Measurements from ENCODE around the gene KRTAP10-7.
"Not testable (repeated sequence)": the region's sequence is repeated elsewhere in the genome, so short reads cannot be mapped to it uniquely, and the experiment has no call there.

The KRTAP10-7 gene

GRCh38 chr21:44590897-44591800, 9.2 kb upstream of the KRTAP10-7 start:
- not testable (repeated sequence) for DNase-seq

GRCh38 chr21:44591801-44592130, 8.6 kb upstream of the KRTAP10-7 start:
- DNase-seq: not testable (repeated sequence)

- DNase-seq: no peak
These were observed 7.7 kb upstream of the KRTAP10-7 start, which contains the start of gene KRTAP10-6 for GRCh38 chr21:44592446-44593311. Gene KRTAP10-6, minus strand, starts transcription at chr21:44592505. Its CDS starts 21 bp downstream, at chr21:44592484.

- DNase-seq: no peak
These were observed 6.6 kb upstream of the KRTAP10-7 start for GRCh38 chr21:44593598-44594405.

GRCh38 chr21:44594406-44594916, 5.9 kb upstream of the KRTAP10-7 start:
- no peak for DNase-seq

GRCh38 chr21:44595524-44595923, 4.9 kb upstream of the KRTAP10-7 start:
- DNase-seq: no peak

- DNase-seq: no peak
These were observed 4.2 kb upstream of the KRTAP10-7 start for GRCh38 chr21:44596068-44596725.

- no peak for DNase-seq
These were observed 2.3 kb upstream of the KRTAP10-7 start for GRCh38 chr21:44598061-44598460.

- DNase-seq: no peak
These were observed 950 bp upstream of the KRTAP10-7 start for GRCh38 chr21:44599264-44600029.

- not testable (repeated sequence) for DNase-seq
These were observed 694 bp downstream of the KRTAP10-7 start for GRCh38 chr21:44601091-44601490.

GRCh38 chr21:44601596-44602462, 1.4 kb downstream of the KRTAP10-7 start:
- no peak for DNase-seq

GRCh38 chr21:44602463-44602850, 2.1 kb downstream of the KRTAP10-7 start:
- no peak for DNase-seq

- no peak for DNase-seq
These were observed 2.9 kb downstream of the KRTAP10-7 start for GRCh38 chr21:44603109-44603875.

GRCh38 chr21:44603911-44604310, 3.5 kb downstream of the KRTAP10-7 start:
- DNase-seq: no peak

- DNase-seq: no peak
These were observed 6.1 kb downstream of the KRTAP10-7 start for GRCh38 chr21:44606495-44606894.

GRCh38 chr21:44609193-44609592, 8.8 kb downstream of the KRTAP10-7 start:
- no peak for DNase-seq

- DNase-seq: not testable (repeated sequence)
These were observed 9.9 kb downstream of the KRTAP10-7 start for GRCh38 chr21:44610157-44610843.

GRCh38 chr21:44611551-44611950, 11.2 kb downstream of the KRTAP10-7 start:
- DNase-seq: no peak

GRCh38 chr21:44612029-44612486, 11.7 kb downstream of the KRTAP10-7 start, which contains the start of gene KRTAP10-8:
Gene KRTAP10-8, plus strand, starts transcription at chr21:44612079. Its CDS starts 22 bp downstream, at chr21:44612101.
- no peak for DNase-seq

Measured in T1000 (cell line).